ENCODE measurements around the gene YY1.

GRCh38 chr14:100278702-100279101, 39.8 kb downstream of the YY1 start:
- peak; percentile 19 to 33 for TF ChIP-seq CTCF (conservative IDR thresholded peaks at IDR 0.05 in 1 of 2, IDR thresholded peaks at IDR 0.05 in 1 of 2; ENCODE audit: low read depth in 1 of 2, low read length in 2 of 2)
- no peak for TF ChIP-seq EZH2 (IDR thresholded peaks at IDR 0.05; ENCODE audit: low read length, missing control alignments)
